ENCODE data around the gene CTAG1B.

The CTAG1B gene

DNA sequence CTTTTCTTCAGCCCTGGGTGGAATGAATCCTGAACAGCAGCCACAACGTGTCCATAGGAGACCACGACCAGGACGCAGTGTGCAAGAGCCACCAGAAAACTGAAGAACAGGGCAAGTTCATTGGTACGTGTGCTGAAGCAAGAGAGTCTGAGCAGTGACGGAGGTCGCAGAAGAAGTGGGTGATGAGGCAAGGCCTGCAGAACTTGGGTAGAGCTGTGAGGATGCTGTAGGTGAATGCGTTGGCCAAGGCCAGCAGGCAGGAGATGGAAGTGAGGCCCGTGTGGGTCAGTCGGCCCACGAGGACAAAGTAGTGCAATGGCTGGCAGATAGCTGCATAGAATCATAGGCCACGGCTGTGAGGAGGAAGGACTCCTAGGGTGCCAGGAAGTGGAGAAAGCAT is 39.9 kb upstream of the CTAG1B start:
- no peak overlapping the region for H3K4me3 ChIP-seq (ENCODE audit: insufficient read depth, low read length, poor library complexity, severe bottlenecking)
- no peak overlapping the region for H3K9ac ChIP-seq (ENCODE audit: low read length)
- H3K27me3 ChIP-seq (ENCODE audit: low read length): no peaks in the 10 kb centered on the region
- no peaks in the 10 kb centered on the region for H3K9me2 ChIP-seq (replicated peaks; ENCODE audit: insufficient read depth, low read length)
- no peak overlapping the region for H3K4me2 ChIP-seq (ENCODE audit: low read depth, low read length, poor library complexity, severe bottlenecking)
- H3K79me2 ChIP-seq (ENCODE audit: insufficient read depth, low read length): no peaks in the 10 kb centered on the region
- H4K20me1 ChIP-seq (ENCODE audit: low read depth, low read length): no peaks in the 10 kb centered on the region
- H3K27ac ChIP-seq (ENCODE audit: low read depth, low read length): no peak overlapping the region
- no peak overlapping the region for H2AFZ ChIP-seq (ENCODE audit: low read depth, low read length, severe bottlenecking)
- no peaks in the 10 kb centered on the region for H3F3A ChIP-seq (ENCODE audit: insufficient read depth)
- TF ChIP-seq EZH2phosphoT487 (conservative IDR thresholded peaks at IDR 0.05; ENCODE audit: low read length): no peak
- TF ChIP-seq, protein P1, sequence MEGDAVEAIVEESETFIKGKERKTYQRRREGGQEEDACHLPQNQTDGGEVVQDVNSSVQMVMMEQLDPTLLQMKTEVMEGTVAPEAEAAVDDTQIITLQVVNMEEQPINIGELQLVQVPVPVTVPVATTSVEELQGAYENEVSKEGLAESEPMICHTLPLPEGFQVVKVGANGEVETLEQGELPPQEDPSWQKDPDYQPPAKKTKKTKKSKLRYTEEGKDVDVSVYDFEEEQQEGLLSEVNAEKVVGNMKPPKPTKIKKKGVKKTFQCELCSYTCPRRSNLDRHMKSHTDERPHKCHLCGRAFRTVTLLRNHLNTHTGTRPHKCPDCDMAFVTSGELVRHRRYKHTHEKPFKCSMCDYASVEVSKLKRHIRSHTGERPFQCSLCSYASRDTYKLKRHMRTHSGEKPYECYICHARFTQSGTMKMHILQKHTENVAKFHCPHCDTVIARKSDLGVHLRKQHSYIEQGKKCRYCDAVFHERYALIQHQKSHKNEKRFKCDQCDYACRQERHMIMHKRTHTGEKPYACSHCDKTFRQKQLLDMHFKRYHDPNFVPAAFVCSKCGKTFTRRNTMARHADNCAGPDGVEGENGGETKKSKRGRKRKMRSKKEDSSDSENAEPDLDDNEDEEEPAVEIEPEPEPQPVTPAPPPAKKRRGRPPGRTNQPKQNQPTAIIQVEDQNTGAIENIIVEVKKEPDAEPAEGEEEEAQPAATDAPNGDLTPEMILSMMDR (IDR thresholded peaks at IDR 0.05; ENCODE audit: insufficient read depth, low read length, poor library complexity, severe bottlenecking): no peak
- H3K9me3 ChIP-seq (ENCODE audit: insufficient read depth, low read length): no peaks in the 10 kb centered on the region
- no peaks in the 10 kb centered on the region for H3K36me3 ChIP-seq (ENCODE audit: low read length)

DNA sequence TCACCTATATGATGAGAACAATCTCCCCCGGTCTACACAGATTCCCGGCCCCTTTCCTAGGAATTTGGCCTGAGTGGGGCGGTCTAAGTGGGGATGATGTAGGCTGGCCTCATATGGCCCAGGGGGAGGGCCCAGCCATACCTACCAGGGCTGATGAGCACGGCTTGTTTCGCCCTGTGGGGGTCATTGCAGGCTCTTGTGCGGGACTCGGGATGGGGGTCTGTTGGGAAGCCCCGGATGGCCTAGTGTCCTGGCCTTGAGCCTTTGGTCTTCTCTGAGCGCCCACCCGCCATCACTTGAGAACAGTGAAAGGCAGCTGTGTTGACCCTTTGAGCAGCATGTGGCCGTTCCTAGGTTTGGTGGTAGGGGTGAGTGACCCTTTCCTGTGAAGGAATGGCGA is 39.1 kb upstream of the CTAG1B start:
- H2AFZ ChIP-seq (ENCODE audit: low read depth, low read length, severe bottlenecking): no peak overlapping the region
- no peaks in the 10 kb centered on the region for H3K79me2 ChIP-seq (ENCODE audit: insufficient read depth, low read length)
- no peak overlapping the region for H3K4me3 ChIP-seq (ENCODE audit: insufficient read depth, low read length, poor library complexity, severe bottlenecking)
- H3K9ac ChIP-seq (ENCODE audit: low read length): no peak overlapping the region
- H3K36me3 ChIP-seq (ENCODE audit: low read length): no peaks in the 10 kb centered on the region
- H3F3A ChIP-seq (ENCODE audit: insufficient read depth): no peaks in the 10 kb centered on the region
- H3K27ac ChIP-seq (ENCODE audit: low read depth, low read length): no peak overlapping the region
- H4K20me1 ChIP-seq (ENCODE audit: low read depth, low read length): no peaks in the 10 kb centered on the region
- H3K27me3 ChIP-seq (ENCODE audit: low read length): no peaks in the 10 kb centered on the region
- TF ChIP-seq, protein P1 (IDR thresholded peaks at IDR 0.05; ENCODE audit: insufficient read depth, low read length, poor library complexity, severe bottlenecking): no peak
- TF ChIP-seq EZH2phosphoT487 (conservative IDR thresholded peaks at IDR 0.05; ENCODE audit: low read length): no peak
- no peaks in the 10 kb centered on the region for H3K9me2 ChIP-seq (replicated peaks; ENCODE audit: insufficient read depth, low read length)
- H3K9me3 ChIP-seq (ENCODE audit: insufficient read depth, low read length): no peaks in the 10 kb centered on the region
- no peak overlapping the region for H3K4me2 ChIP-seq (ENCODE audit: low read depth, low read length, poor library complexity, severe bottlenecking)

DNA sequence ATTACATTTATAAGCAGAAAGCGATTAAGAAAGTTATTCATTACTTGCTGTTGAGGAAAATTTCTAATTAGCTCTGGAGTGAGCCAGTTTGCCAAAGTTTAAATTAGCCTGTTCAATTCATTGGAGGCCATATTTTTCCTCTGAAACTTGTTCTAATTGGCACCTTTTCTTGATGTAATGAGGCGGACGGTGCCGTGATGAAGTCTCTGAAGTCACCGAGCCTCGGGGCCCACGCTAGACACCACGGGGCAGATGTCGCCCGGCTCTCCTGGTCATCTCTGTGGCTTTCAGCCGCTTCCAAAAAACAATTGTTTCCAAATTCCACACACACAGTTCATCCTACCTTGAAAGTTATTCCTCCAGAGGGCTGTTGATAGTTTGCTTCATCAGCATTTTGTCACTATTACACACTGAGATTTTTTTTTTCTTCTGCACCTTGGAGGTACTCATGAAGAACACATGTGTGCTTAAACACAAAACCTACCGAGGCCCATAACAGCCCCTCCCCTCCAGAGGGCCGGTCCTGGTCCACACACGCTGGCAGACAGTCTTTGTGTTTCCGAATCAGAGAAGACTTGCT is 38.2 kb upstream of the CTAG1B start:
- Histone ChIP-seq H3K27me3 (ENCODE audit: low read length) (no peaks in the 10 kb centered on the region), H3K4me3 (ENCODE audit: insufficient read depth, low read length, poor library complexity, severe bottlenecking) (no peak overlapping the region)
- TF ChIP-seq EZH2phosphoT487 (conservative IDR thresholded peaks at IDR 0.05; ENCODE audit: low read length): no peak
- TF ChIP-seq, protein P1 (IDR thresholded peaks at IDR 0.05; ENCODE audit: insufficient read depth, low read length, poor library complexity, severe bottlenecking): no peak

More for the DNA sequence above, 38.2 kb upstream of the CTAG1B start:
- no peaks in the 10 kb centered on the region for H3K9me3 ChIP-seq (ENCODE audit: insufficient read depth, low read length)
- H3K27ac ChIP-seq (ENCODE audit: low read depth, low read length): no peak overlapping the region
- H3F3A ChIP-seq (ENCODE audit: insufficient read depth): no peaks in the 10 kb centered on the region
- H3K79me2 ChIP-seq (ENCODE audit: insufficient read depth, low read length): no peaks in the 10 kb centered on the region
- H3K9ac ChIP-seq (ENCODE audit: low read length): no peak overlapping the region
- H3K4me2 ChIP-seq (ENCODE audit: low read depth, low read length, poor library complexity, severe bottlenecking): no peak overlapping the region
- no peaks in the 10 kb centered on the region for H3K36me3 ChIP-seq (ENCODE audit: low read length)
- no peak overlapping the region for H2AFZ ChIP-seq (ENCODE audit: low read depth, low read length, severe bottlenecking)
- H4K20me1 ChIP-seq (ENCODE audit: low read depth, low read length): no peaks in the 10 kb centered on the region
- no peaks in the 10 kb centered on the region for H3K9me2 ChIP-seq (replicated peaks; ENCODE audit: insufficient read depth, low read length)

Measured in SU-DHL-6 (cell line).